ENCODE data around the gene MAST4. TPM values are rescaled to one million over a fixed set of nuclear protein-coding genes. Genes with fewer than 3 reads are reported as not detected.

Gene MAST4
- total RNA-seq, 1 donor from 2014 or later = 19.1 TPM

DNA sequence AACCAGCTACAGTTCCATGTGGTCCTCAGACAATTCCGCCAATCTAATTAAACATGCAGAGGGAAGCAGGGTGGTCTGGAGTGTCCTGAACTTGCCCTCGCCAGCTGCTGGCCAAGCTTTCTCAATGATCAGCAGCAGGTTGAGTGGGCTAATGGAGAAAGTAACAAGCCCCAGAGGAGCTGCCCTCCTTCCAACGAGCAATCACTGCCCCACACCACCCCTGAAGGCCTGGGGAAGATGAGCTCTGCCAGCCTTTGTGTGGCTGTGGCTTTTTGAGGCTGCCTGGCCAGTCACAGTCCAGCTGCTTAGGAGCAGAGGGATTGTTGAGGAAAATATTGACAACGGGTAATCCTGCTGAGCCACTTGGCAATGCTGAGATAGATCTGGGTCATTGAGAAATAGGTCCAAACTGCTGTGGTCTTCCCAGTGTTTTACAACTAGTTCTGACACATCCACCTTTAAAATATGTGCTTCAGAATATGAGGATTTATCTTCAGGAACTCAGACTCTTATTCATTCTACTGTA is 493.1 kb downstream of the MAST4 start:
- DNase-seq (ENCODE audit: low read depth) = no peak
- TF ChIP-seq CTCF (IDR thresholded peaks at IDR 0.05; ENCODE audit: insufficient read depth, low read length, poor library complexity, severe bottlenecking) = no peak
- Histone ChIP-seq H3K36me3 (ENCODE audit: control insufficient read depth, insufficient read depth, low read length) (no peaks in the 10 kb centered on the region), H3K27me3 (ENCODE audit: control insufficient read depth, insufficient read depth, low read length) (no peaks in the 10 kb centered on the region), H3K4me3 (ENCODE audit: low read depth, low read length) (no peak overlapping the region)

GRCh38 chr5:67090040-67090439 is 493.8 kb downstream of the MAST4 start:
- Histone ChIP-seq H3K27me3 (ENCODE audit: control insufficient read depth, insufficient read depth, low read length) (no peaks in the 10 kb centered on the region), H3K36me3 (ENCODE audit: control insufficient read depth, insufficient read depth, low read length) (no peaks in the 10 kb centered on the region), H3K4me3 (ENCODE audit: low read depth, low read length) (no peak overlapping the region)
- no peak for DNase-seq (ENCODE audit: low read depth)
- no peak for TF ChIP-seq CTCF (IDR thresholded peaks at IDR 0.05; ENCODE audit: insufficient read depth, low read length, poor library complexity, severe bottlenecking)

- Histone ChIP-seq H3K4me3 (ENCODE audit: low read depth, low read length) (no peak overlapping the region), H3K36me3 (ENCODE audit: control insufficient read depth, insufficient read depth, low read length) (no peaks in the 10 kb centered on the region), H3K27me3 (ENCODE audit: control insufficient read depth, insufficient read depth, low read length) (no peaks in the 10 kb centered on the region)
- no peak for DNase-seq (ENCODE audit: low read depth)
- no peak for TF ChIP-seq CTCF (IDR thresholded peaks at IDR 0.05; ENCODE audit: insufficient read depth, low read length, poor library complexity, severe bottlenecking)
Observed at GRCh38 chr5:67090593-67090992, 494.4 kb downstream of the MAST4 start.

DNA sequence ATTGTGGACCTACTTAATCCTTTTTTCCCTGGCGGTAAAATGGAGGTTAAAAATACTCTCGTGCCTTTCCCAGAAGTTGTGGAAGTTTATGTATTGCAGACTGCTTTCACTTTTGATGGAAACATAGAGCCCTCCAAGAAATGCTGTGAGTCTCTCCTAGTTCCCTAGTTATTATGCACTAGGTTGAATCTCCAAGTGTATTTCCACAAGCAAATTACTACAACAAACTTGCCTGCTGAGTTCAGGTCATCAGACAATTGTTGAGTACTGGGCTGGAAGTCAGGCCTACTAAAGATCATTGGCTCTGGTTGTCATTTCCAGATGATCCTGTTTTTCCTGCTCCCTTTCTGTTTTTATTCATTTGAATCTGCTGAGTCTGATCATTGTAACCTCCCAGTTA is 496.3 kb downstream of the MAST4 start:
- no peak for TF ChIP-seq CTCF (IDR thresholded peaks at IDR 0.05; ENCODE audit: insufficient read depth, low read length, poor library complexity, severe bottlenecking)
- DNase-seq (ENCODE audit: low read depth) = no peak
- H3K36me3 ChIP-seq (ENCODE audit: control insufficient read depth, insufficient read depth, low read length) = no peaks in the 10 kb centered on the region
- H3K27me3 ChIP-seq (ENCODE audit: control insufficient read depth, insufficient read depth, low read length) = no peaks in the 10 kb centered on the region
- no peak overlapping the region for H3K4me3 ChIP-seq (ENCODE audit: low read depth, low read length)

DNA sequence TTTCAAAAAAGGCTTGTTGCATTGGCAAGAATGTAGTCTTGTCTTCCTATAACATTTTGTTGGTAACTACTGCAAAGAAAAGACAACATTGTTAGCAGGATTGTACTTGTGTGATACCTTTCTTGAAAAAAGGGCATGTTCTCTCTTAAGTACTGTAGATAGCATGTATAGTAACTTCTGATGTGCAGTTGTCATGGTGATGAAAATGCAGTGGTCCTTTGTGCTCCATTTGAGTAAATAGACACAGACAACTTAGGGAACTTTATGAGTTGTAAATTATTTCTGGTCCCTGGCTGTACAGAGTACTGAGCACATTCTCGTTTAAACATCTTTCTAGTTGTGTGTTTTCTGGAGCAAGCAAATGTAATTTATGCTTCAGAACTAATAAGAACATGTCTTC is 497.1 kb downstream of the MAST4 start:
- H3K36me3 ChIP-seq (ENCODE audit: control insufficient read depth, insufficient read depth, low read length) = no peaks in the 10 kb centered on the region
- H3K27me3 ChIP-seq (ENCODE audit: control insufficient read depth, insufficient read depth, low read length) = no peaks in the 10 kb centered on the region
- no peak for DNase-seq (ENCODE audit: low read depth)
- TF ChIP-seq CTCF (IDR thresholded peaks at IDR 0.05; ENCODE audit: insufficient read depth, low read length, poor library complexity, severe bottlenecking) = no peak
- no peak overlapping the region for H3K4me3 ChIP-seq (ENCODE audit: low read depth, low read length)

Data from kidney epithelial cell (primary cell).